GM19395 (cell line): ENCODE measurements around the gene NTN1.
"Not testable (repeated sequence)": the region's sequence is repeated elsewhere in the genome, so short reads cannot be mapped to it uniquely, and the experiment has no call there.

ENCODE experiments used
- ATAC-seq: cut with Tn5 transposase; IDR thresholded peaks from one replicate; pipeline ENCODE4 v1.9.1; 2021; ENCODE audit warnings: mild to moderate bottlenecking, moderate library complexity; ENCODE audit not compliant: unreplicated experiment

Gene NTN1

DNA sequence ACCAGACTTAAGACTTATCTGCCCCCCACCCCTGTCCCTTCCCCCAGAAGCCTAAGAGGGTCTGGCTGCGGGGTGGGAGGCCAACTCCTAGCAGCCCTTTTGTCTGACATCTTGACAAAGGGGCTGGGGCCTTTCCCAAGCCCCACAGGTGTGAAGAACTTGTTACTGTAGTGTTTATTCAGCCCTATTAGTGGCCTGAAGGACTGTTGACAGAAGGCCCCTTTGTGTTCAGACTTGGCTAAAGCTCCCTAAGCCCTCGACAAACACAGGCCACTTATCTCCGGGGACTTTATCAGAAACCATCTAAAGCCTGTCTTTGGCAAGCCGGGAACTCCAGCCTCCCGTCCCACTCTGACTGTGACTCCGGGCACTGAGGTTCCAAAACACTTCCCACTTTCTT is 129.8 kb downstream of the NTN1 start:
- ATAC-seq = no peak

DNA sequence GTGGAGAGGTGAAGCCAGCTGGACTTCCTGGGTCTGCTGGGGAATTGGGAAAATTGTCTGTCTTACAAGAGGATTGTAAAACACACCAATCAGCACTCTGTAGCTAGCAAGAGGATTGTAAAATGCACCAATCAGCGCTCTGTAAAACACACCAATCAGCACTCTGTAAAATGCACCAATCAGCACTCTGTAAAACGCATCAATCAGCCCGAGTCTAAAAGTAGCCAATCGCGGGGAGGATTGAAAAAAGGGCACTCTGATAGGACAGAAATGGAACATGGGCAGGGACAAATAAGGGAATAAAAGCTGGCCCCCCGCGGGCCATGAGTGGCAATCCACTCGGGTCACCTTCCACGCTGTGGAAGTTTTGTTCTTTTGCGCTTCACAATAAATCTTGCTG is 130.4 kb downstream of the NTN1 start:
- ATAC-seq = not testable (repeated sequence)

DNA sequence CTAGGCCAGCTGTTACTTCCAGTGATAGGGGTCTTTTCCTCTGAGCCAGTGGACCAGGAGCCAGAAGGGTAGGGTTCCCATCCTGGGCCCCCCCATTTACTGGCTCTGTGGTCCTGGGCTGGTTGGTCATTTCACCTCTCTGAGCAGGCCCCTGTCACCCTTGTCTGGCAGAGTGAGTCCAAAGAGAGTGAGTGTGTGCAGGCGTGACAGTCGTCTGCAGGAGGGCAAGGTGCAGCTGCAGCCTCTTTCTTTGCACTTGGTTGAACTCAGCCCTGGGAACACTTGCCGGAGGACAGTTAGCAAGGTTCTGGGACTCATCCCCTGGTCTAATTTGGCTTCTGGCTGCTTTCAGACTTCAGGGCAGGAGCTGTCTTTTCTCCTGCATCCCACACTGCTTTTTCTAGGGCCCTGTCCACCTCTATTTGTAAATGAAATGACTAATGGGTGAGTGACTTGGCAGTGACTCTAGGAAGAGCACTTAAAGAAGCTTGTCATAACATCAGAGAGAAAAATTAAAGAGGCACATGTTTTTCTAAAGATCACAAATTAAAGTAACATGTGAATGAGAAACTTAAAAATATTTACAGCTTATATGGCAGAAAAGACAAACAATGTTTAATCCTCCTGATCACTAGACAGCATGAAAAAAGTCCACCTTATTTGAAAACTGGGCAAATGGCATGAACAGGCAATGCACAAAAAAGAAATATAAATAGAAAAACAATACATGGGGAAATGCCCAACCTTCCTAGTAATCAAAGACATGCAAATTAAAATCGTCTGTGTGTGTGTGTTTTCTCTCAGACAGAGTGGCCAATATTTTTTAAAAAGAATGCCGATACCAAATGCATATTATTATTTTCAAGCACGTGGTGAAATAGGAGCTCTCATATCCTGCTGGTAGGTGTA is 137.5 kb downstream of the NTN1 start:
- ATAC-seq = no peak

DNA sequence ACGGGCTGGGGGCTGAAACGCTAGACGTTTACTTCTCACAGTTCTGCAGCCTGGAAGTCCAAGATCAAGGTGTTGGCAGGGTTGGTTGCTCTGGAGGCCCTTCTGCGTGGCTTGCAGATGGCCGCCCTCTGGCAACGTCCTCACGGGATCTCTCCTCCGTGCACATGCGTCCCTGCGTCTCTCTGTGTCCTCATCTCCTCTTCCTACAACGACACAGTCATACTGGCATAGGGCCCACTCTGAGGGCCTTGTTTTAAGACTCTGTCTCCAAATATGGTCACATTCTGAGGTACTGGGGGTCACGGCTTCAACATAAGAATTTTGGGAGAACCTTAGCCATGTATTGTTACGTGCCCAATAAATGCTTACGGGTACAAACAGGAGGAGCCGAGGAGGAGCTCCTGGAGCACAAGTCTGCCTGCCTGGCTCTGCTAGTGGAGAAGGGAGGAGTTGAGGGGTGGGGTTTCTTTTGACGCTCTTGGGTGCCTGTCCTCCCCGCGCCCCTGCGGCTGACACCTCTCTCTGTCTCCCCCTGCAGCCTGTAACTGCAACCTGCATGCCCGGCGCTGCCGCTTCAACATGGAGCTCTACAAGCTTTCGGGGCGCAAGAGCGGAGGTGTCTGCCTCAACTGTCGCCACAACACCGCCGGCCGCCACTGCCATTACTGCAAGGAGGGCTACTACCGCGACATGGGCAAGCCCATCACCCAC is 141.1 kb downstream of the NTN1 start:
- ATAC-seq = no peak

DNA sequence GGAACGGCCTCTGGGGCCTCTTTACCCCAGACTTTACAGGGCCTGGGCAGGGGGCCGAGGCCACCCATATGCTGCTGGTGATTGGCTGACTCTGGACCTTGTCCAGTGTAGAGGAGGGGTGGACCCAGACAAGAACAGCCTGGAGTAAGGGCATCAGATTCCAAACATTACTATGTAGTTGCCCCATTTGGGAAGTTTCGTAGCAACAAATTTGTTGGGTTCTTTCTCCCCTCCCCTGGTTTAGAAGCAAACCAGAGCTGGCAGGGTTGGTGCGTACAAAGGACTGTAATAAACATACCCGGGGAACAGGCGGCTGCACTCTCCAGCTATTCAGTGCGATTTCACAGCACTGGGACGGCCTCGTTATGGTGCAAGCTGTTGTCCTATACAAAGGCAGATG is 145.5 kb downstream of the NTN1 start:
- no peak for ATAC-seq

DNA sequence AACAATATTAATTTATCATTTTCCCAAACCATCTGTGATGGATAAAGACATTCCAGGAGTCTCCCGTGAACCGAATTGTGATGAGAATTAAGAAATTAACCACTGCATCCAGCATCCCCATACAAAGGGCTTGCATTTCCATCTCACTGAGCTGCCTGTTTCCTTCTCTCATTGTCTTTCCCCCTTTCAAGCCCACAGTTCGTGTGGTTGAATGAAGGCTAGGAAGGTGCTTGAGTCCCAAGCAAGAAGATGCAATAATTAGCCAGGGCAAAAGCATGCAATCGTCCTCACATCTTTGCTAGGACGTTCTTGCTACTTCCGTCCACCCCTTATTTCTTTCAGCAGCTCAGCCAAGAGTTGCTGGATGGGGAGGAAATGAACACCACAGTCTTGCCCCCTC is 146.1 kb downstream of the NTN1 start:
- no peak for ATAC-seq

DNA sequence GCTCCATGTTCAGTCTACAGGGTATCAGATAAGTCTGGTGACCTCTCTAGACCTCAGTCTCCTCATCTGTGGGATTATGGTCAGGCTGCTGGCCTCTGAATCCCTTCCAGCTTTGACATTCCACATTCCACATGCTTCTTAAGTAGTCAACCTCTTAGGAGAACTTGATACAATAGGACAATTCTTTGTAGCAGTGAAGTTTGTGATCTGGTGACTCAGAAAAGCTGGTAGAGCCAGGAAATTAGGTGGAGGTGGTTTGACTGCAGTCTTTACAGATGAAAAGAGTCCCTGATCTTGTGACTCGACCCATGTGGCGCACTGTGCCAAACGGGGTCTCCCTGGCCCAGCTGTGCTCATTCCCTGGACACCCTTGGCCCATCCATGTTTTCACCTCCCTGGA is 147.8 kb downstream of the NTN1 start:
- no peak for ATAC-seq

DNA sequence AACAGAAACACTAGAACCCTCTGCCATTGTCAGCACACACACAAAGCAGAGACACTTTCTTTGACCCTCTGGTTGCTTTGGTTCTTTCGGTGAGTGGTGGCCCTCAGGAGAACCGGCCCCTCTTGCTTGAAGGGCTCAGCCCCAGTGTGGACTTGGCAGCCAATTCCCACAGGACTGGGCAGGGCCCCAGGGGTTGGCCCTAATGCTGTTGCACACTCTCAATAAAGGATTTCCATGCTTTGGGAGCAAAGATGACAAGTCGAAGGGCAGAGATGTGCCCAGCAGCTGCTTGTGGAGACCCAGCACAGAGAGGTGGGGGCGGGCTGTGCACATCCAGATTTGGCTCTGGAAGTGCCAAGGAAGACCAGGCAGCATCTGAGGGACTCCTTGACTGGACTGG is 149.0 kb downstream of the NTN1 start:
- no peak for ATAC-seq

DNA sequence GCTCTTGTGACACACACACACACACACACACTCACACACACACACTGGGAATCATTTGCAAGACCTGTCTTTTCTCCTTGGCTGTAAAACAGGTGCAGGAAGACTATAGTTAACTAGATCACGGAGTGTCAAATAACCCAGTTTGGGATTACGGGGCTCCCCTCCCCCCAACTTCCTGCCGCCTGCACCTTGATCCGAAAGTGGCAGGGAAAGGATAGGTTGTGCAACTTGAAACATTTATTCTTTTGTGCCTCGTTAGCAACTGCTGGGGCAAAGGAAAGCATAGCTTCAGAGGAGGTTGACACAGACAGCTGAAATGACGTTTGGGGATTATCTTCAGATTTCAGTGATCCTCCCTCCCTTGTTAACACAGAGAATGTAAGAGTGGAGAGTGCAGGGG is 149.5 kb downstream of the NTN1 start:
- ATAC-seq = no peak

DNA sequence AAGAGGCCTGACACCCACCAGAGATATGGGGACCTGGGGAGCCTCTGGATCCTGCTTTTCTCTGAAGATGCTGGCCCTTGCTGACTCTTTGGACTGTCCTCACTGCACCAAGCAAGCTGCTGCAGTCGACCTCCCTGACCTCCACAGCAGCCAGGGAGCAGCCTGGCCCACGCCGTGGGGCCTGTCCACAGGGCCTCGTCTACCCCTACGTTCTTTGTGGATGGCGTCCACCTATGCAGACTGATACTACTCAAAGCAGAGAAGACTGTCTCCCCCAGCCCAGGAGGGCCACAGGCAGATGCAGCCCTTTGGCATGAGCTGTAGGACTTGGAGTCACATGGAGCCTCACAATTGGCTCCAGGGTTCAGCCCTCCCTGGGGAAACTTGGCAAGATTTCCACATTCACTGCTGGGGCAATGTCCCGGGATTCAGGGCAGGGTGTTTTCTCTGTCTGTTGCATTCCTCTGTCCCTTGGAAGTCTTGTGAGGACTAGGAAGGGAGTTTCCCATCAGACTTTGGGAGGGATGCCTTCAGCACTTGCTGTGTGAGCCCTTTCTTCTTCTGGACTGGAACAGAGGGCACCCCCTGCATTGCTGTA is 152.2 kb downstream of the NTN1 start:
- no peak for ATAC-seq

DNA sequence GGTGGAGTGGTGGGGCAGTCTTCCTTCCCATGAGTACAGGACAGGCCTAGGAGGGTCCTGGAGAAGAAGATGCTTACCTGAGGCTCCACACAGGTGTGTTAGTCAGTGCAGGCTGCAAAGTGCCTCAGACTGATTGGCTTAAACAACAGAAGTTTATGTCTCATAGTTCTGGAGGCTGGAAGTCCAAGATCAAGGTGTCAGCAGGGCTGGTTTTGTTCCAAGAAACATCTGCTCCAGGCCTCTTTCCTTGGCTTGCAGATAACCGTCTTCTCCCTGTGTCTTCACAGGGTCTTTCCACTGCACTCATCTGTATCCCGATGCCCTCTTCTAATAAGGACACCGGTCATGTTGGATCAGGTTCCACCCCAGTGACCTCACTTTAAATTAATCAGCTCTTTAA is 153.0 kb downstream of the NTN1 start:
- ATAC-seq = no peak

DNA sequence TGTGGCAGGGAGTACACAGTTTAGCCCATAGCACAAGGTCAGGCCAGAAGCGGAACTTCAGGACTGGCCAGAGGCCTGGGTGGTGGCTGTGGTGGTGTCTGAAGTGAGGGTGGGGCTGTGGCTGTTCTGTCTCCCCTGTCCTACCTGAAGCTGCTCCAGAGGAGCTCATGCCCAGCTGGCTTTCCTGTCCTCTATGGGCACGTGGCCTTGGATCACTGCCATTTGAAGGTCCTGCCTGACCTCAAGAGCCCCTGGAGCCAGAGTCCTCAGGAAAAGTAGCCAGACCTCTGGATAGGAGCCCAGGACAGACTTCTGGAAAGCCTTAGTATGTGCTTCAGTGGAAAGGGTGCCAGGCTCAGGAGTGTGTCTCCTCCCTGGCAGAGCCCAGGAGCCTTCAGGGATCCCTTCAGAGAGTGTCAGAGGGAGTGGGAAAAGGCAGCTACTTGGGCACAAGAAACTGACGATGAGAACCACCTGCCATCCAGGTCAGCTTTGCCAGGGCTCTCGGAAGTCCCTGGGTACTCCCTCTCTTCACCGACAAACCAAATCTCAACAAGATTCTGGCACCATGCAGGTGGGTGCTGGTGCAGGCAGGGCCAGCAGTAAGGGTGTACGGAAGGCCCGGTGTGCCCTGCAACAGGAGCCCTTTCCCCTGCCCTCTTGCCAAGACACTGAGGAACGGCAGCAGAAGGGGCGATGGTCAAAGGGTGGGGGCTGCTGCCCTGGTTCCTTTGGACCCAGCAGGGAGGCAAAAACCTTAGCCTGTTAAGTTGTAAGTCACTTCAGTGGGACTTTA is 153.7 kb downstream of the NTN1 start:
- ATAC-seq = no peak

DNA sequence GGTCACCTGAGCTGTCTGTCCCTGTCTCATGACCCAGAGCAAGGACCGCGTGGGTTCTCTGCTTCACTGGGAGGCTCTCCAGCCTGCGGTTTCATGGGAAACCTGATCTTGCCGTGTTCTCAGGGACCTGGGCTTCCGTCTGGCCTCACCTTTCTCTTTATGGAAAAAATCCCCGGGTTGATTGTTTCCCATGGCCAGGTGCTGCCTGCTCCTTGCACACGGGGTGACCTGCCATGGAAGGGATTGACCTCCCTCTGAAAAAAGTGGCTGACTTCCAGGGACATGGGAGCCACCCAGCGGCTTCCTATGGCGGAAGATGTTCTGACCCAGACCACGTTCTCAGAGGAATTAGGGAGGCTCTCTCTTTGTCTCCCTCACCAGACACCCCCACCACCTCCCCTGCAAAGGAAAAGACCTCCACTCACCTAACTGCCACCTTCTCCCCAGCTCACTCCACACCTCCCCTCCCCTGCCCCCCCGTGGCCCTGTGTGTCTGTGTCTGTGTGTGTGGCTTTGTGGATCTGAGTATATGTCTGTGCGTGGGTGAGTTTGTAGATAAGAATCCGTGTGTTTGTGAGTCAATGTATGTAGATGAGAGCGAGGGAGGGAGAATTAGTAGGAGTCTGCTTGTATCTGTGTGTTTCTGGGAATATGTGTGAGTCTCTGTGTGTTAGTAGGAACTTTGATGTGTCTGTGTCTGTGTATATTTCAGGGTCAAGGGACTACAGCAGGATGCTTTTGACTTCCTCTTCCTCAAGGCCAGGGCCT is 154.6 kb downstream of the NTN1 start:
- ATAC-seq = no peak

DNA sequence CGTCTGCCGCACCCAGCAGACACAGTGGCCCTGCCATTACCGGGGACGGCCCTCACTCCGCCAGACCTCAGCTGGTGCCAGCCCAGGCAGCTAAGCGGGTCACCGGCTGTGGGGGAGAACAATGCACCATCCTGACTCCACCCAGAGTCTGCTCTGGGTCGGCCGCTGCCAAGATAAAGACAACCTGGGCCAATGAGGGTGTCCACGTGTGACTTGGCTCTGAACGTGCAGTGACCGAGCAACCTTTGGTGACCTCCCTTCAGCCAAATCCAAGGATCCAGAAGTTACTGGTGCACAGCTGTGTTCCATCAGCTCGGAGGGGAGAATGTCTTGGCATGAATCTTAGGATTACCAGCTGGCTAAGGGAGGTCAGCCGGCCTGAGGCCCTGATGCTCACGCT is 155.9 kb downstream of the NTN1 start:
- no peak for ATAC-seq

DNA sequence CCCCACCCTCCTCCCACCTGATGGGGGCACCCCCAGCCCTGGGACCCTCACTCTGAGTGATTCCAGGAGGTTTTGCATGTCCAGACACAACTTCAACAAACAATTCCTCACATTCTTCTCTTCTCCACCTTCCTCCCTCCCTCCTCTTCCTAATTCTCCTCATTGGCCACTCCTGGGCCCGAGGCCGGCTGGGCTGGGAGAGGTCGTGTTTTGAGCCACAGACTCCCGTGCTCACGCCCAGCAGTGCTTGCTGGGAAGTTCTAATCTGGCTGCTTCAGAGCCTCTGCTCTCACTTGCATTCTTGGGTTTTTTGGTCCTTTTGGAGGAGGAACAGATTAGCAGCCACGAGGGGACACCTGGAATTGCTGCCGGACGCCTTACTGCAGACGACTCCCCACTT is 157.0 kb downstream of the NTN1 start:
- no peak for ATAC-seq

DNA sequence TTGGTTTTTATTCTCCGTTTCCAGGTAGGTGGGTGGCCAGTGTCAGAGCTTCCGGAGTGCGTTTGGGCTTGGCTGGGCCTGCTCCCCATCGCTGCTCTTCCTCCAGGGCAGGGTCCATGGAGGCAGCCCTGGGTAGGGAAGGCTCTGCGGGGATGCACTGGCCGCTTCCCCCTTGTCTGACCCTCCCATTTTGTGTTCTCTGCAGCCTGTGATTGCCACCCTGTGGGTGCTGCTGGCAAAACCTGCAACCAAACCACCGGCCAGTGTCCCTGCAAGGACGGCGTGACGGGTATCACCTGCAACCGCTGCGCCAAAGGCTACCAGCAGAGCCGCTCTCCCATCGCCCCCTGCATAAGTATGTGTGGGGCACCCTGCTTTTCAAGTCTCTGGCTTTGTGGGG is 158.3 kb downstream of the NTN1 start:
- no peak for ATAC-seq

DNA sequence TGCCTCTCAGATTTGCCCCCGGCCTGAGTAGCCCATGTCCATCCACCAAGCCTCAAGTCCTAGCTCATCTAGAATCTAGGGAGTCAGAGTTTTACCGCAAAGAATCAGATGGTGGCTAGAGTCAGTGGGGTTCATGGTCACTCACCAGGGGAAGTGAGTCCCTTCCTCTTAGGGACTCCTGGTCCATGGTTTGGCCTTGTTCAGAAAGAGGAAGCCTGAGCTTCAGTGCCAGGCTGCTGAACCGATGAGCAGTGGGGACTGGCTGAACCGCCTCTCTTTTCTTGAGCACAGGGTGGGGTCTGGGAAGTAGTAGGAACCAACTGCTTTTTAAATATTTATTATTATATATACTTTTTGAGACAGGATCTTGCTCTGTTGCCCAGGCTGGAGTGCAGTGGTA is 160.3 kb downstream of the NTN1 start:
- ATAC-seq = no peak

DNA sequence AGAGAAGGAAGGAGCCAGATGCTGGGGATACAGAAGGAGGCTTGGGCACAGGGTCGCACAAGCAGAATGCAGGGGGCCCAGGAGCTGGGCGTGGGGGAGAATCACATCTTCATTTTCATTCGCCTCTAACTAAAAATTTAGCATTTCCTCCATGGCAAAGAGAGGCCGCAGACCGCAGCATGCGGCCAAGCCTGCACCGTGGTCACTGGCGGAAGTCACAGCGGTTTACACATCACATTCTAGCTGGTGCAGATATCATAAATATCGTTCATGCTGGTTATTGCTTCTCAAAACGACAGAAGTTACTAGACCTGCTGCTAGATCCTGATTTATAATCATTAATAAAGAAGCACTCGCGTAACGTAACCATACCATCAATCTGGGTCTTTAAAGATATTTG is 162.0 kb downstream of the NTN1 start:
- no peak for ATAC-seq

DNA sequence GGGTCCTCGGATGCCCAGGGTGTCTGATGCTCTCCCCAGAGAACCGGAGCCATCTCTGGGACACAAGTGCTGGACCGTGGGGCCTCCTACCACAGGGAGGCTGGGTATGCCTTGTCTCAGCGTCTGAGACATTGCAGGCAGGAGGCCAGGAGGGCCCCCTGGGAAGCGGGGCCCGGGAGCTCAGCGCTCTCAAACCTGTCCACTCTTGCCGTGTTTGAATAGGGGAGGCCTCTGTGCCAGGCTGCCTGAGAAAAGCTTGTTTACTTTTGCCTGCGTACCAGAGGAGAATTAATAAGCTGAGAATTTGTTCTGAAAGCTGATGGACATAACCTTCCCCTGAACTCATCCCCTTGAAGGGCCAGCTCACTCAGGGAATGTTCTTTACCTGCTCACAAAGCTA is 163.8 kb downstream of the NTN1 start:
- ATAC-seq = no peak

DNA sequence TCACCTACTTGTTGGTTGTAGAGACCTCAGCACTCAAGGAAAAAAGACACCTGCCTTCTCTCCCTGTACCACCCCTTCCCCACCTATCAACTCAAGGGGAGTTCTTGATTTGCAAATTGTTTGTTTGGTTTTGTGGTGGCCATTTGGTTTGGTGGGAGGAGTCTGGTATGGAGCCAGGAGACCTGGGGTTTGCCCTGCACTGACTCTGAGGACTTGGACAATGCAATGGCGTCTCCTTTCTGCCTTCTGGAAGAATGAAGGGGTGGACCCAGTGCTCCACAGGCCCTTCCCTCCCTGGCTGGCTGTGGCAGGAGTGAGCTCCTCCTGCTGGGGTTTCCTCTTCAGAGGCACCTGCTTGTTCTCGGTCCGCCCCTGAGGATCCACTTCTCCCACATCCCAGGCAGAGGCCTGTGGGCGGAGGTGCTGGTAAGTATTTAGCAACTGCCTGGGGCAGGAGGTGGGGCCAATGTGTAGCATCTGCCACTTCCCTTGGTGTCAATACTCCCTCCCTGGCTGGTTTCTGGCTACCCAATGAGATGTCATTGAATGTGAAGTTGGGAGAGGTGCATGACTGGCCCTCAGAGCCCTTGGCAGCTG is 164.5 kb downstream of the NTN1 start:
- ATAC-seq = no peak
